Measurements from ENCODE around the gene UGGT2. TPM values are rescaled to one million over a fixed set of nuclear protein-coding genes. Genes with fewer than 3 reads are reported as not detected.

The UGGT2 gene
- total RNA-seq, 2 experiments from 2014 or later = not detected

Other genes starting within 250 kb of the UGGT2 start
- not detected for gene HS6ST3, start 36.7 kb upstream of the UGGT2 start, total RNA-seq